SK-N-SH treated with all-trans-retinoic acid at 6 μM for 48 hours (cell line): ENCODE measurements around the gene ROCK2.

Experiments
- CSDC2 ChIP-seq: fragments of 250-450 bp; sonication (Bioruptor Pico); IDR thresholded peaks from 2 replicates; pipeline ENCODE4 v1.5.0; 2020; ENCODE audit warnings: mild to moderate bottlenecking, moderate library complexity
- ZC3H10 ChIP-seq: fragments of 250-450 bp; sonication (Bioruptor Pico); IDR thresholded peaks from 2 replicates; pipeline ENCODE4 v1.5.1; 2021; ENCODE audit warnings: mild to moderate bottlenecking, moderate library complexity

- TF ChIP-seq ZC3H10 (no peak), CSDC2 (CRISPR knock-in tag) (no peak)
These were observed 187.9 kb downstream of the ROCK2 start for GRCh38 chr2:11156396-11157075.
